ENCODE data around the gene GTF3C1.
A peak's percentile ranks its signal among the peaks of the same experiment; 100 is the strongest.
"Not testable (repeated sequence)": the region's sequence is repeated elsewhere in the genome, so short reads cannot be mapped to it uniquely, and the experiment has no call there.

The GTF3C1 gene

DNA sequence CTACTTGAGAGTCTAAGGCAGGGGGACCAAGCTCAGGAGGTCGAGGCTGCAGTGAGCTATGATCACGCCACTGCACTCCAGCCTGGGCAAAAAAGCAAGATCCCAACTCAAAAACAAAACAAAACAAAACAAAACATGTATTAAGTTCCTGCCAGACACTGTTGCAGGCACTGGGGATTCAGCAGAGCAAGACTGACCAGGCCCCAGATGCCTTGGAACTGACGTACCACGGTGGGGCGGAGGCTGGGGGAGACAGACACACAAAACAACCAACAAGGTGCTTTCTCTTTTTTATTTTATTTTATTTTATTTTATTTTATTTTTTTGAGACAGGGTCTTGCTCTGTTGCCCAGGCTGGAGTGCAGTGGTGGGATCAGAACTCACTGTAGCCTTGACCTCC is 114.6 kb downstream of the GTF3C1 start:
- not testable (repeated sequence) for DNase-seq (ENCODE audit: low spot score in 2 of 2); H3K4me3 Mint-ChIP-seq; H3K27me3 Mint-ChIP-seq; ATAC-seq (replicated peaks; ENCODE audit: extremely low read depth, poor library complexity, severe bottlenecking); H3K9me3 Mint-ChIP-seq
- Mint-ChIP-seq H3K27ac (ENCODE audit: low read depth) (peak overlapping the region; percentile 81), H3K36me3 (ENCODE audit: insufficient read depth) (peaks cover 77% of the 10 kb centered on the region), H3K4me1 (peaks cover 26% of the 10 kb centered on the region)

DNA sequence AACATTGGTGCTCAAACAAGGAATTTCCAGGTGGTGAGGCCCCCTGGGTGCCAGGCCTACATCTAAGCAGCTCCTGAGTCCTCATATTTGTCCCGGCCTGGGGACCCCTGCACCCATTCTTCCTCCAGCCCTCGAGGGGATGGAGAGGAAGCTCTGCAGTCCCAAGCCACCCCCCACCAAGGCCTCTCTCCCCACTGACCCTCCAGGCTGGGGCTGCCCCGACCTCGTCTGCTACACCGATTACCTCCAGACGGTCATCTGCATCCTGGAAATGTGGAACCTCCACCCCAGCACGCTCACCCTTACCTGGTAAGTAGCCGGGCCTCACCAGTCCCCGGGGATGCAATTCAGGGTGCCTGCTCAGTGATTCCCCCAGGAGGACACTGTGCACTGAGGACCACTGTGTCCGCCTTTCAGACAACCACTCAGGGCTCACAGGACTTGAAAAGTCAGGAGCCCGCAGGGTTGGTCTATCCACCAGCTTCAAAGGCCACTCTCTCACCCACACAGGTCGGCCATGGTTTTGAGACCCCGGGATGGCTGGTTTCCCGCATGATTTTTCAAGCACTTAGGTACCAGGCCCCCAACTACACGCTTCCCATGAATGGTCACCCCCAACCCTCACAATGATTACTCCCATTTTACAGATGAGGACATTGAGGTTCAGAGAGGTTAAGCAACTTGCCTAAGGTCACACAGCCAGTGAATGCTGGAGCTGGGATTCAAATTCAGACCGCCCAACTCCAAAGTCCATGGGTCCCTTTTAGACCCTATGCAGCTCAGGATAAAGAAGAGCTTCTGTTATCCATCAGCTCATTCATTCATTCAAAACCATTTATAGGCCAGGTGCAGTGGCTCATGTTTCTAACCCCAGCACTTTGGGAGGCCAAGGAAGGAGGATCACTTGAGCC is 115.3 kb downstream of the GTF3C1 start:
- Mint-ChIP-seq H3K9me3 (no peaks in the 10 kb centered on the region), H3K27ac (ENCODE audit: low read depth) (peak overlapping the region; percentile 81), H3K27me3 (no peaks in the 10 kb centered on the region), H3K4me3 (no peak overlapping the region), H3K36me3 (ENCODE audit: insufficient read depth) (peaks cover 75% of the 10 kb centered on the region), H3K4me1 (peaks cover 26% of the 10 kb centered on the region)
- ATAC-seq (replicated peaks; ENCODE audit: extremely low read depth, poor library complexity, severe bottlenecking) (no peak), DNase-seq (ENCODE audit: low spot score in 2 of 2) (peak; percentile 6 to 8)

DNA sequence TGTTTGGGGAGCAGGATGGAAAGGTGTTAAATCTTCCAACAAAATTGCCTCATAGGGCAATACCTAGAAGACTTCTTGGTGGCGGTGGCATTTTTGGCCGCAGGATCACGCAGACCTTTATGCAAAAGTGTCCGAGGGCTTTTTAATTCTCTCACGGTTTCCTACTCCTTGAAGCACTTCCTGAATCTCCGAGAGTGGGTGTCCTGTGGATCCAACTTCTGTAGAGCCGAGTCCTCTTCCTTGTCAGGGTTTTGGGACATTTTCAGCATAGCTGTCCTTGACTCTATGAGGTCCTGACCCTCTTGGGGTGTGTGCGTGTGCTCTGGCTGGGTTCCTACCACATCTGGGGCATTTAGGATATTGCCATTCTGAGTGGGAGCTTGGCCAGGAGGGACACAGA is 116.1 kb downstream of the GTF3C1 start:
- no peaks in the 10 kb centered on the region for H3K9me3 Mint-ChIP-seq
- peaks cover 26% of the 10 kb centered on the region for H3K4me1 Mint-ChIP-seq
- peak overlapping the region; percentile 81 for H3K27ac Mint-ChIP-seq (ENCODE audit: low read depth)
- peaks cover 70% of the 10 kb centered on the region for H3K36me3 Mint-ChIP-seq (ENCODE audit: insufficient read depth)
- ATAC-seq (replicated peaks; ENCODE audit: extremely low read depth, poor library complexity, severe bottlenecking) (no peak), DNase-seq (ENCODE audit: low spot score in 2 of 2) (peak; percentile 5 to 6)
- no peaks in the 10 kb centered on the region for H3K27me3 Mint-ChIP-seq
- H3K4me3 Mint-ChIP-seq: no peak overlapping the region

DNA sequence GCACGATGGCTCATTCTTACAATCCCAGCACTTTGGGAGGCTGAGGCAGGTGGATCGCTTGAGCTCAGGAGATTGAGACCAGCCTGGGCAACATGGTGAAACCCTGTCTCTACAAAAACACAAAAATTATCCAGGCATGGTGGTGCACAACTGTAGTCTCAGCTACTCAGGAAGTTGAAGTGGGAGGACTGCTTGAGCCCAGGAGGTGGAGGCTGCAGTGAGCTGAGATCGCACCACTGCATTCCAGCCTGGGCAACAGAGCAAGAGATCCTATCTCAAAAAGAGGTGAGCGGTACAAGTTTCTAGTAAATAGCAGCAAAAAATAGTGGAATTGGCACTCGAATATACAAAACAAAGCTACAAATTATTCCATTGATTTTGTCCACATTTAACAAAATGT is 116.5 kb downstream of the GTF3C1 start:
- Mint-ChIP-seq H3K4me1 (peaks cover 26% of the 10 kb centered on the region), H3K27ac (ENCODE audit: low read depth) (peak overlapping the region; percentile 75), H3K36me3 (ENCODE audit: insufficient read depth) (peaks cover 66% of the 10 kb centered on the region)
- not testable (repeated sequence) for H3K27me3 Mint-ChIP-seq; ATAC-seq (replicated peaks; ENCODE audit: extremely low read depth, poor library complexity, severe bottlenecking); H3K4me3 Mint-ChIP-seq; H3K9me3 Mint-ChIP-seq
- DNase-seq (ENCODE audit: low spot score in 2 of 2): peak in 1 of 2 donors; percentile 2

DNA sequence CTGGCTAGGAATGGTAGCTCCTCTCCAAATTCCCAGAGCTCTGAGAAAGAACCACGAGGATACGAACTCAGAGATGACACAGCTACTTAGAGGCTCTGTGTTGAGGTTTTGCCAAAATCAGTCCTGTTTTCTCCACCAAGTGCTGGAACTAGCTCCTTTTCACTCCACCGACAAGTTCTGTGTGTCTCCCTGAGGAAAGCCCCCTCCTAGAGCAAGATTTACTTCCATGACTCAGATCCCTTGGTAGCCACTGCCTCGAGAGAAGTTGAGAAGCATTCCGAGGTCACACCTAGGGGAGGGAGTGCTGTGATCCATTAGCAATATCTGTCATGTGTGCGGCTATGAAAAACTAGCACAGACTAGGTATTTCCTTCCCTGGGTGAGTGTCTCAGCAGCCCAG is 117.2 kb downstream of the GTF3C1 start:
- Mint-ChIP-seq H3K36me3 (ENCODE audit: insufficient read depth) (peaks cover 60% of the 10 kb centered on the region), H3K9me3 (no peaks in the 10 kb centered on the region), H3K27me3 (no peaks in the 10 kb centered on the region), H3K27ac (ENCODE audit: low read depth) (peak overlapping the region; percentile 75), H3K4me3 (no peak overlapping the region), H3K4me1 (peaks cover 26% of the 10 kb centered on the region)
- DNase-seq (ENCODE audit: low spot score in 2 of 2) (no peak), ATAC-seq (replicated peaks; ENCODE audit: extremely low read depth, poor library complexity, severe bottlenecking) (no peak)

DNA sequence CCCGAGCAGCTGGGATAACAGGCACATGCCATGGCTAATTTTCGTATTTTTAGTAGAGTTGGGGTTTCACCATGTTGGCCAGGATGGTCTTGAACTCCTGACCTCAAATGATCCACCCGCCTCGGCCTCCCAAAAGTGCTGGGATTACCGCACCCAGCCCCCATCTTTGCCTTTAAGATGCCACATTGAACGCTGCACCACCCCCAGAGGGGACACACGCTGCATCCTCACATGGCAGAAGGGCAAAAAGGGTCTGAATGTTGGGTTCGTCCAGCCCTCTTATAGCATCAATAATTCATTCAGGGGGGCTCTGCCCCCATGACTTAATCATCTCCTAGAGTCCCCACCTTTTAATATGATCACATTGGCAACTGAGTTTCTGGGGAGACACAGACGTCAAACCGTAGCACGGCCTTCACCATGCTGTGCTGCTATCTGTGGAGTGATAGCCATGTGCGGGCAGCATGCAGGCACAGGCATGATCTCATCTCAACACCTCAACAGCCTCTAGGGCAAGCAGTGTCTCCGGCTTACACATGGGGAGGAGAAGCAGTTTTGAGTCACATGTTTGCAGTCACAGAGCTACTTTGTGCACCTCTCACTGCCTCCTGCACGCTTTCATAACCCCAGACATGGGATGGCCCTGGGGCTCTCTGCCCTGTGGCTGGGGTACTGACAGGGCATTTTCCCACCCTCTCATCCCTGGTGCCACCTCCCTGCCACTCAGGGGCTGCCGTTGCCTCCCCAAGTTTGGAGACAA is 117.8 kb downstream of the GTF3C1 start:
- Mint-ChIP-seq H3K27ac (ENCODE audit: low read depth) (peak overlapping the region; percentile 75), H3K4me1 (peaks cover 29% of the 10 kb centered on the region), H3K27me3 (no peaks in the 10 kb centered on the region), H3K9me3 (no peaks in the 10 kb centered on the region), H3K36me3 (ENCODE audit: insufficient read depth) (peaks cover 56% of the 10 kb centered on the region), H3K4me3 (no peak overlapping the region)
- ATAC-seq (replicated peaks; ENCODE audit: extremely low read depth, poor library complexity, severe bottlenecking) (no peak), DNase-seq (ENCODE audit: low spot score in 2 of 2) (peak; percentile 5 to 12)

DNA sequence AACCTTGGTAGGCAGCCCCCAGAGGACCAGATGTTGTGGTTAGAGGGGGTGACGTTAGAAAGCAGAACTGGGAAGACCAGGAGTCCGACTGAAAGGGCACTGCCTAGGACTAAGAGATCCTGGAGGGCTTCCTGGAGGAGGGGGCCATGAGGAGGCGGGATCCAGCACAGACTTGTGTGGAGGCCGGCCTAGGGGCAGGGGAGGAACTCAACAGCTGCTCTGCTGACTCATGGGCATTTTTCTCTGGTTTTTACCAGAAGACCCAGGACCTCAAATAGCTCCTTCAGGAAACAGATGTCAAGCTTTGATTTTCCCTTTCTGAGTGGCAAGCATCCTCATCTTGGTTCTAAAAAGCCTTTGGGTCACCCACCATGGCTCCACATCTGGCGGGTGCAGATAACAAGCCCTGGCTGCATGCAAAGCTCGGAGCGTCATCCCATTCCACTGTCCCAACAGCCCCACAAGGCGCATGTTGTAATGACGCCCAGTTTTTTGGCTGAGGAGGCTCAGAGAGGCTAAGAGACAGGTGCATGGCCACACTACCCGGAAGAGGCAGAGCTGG is 118.7 kb downstream of the GTF3C1 start:
- ATAC-seq (replicated peaks; ENCODE audit: extremely low read depth, poor library complexity, severe bottlenecking) (no peak), DNase-seq (ENCODE audit: low spot score in 2 of 2) (peak; percentile 7 to 8)
- no peaks in the 10 kb centered on the region for H3K9me3 Mint-ChIP-seq
- H3K4me3 Mint-ChIP-seq: no peak overlapping the region
- no peak overlapping the region for H3K27ac Mint-ChIP-seq (ENCODE audit: low read depth)
- H3K27me3 Mint-ChIP-seq: no peaks in the 10 kb centered on the region
- peaks cover 52% of the 10 kb centered on the region for H3K36me3 Mint-ChIP-seq (ENCODE audit: insufficient read depth)
- H3K4me1 Mint-ChIP-seq: peaks cover 34% of the 10 kb centered on the region

DNA sequence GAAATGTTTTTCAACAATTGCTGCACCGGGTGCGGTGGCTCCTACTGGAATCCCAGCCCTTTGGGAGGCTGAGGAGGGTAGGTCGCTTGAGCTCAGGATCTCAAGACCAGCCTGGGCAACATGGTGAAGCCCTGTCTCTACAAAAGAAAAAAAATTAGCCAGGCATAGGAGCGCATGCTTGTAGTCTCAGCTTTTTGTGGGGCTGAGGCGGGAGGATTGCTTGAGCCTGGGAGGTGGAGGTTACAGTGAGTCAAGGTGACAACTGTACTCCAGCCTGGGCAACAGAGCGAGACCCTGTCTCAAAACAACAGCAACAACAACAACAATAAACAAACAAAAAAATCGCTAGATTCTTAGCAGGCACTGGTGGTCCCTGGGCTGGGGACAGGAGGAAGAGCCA is 119.2 kb downstream of the GTF3C1 start:
- ATAC-seq (replicated peaks; ENCODE audit: extremely low read depth, poor library complexity, severe bottlenecking): no peak
- Mint-ChIP-seq H3K36me3 (ENCODE audit: insufficient read depth) (peaks cover 48% of the 10 kb centered on the region), H3K27me3 (no peaks in the 10 kb centered on the region)

DNA sequence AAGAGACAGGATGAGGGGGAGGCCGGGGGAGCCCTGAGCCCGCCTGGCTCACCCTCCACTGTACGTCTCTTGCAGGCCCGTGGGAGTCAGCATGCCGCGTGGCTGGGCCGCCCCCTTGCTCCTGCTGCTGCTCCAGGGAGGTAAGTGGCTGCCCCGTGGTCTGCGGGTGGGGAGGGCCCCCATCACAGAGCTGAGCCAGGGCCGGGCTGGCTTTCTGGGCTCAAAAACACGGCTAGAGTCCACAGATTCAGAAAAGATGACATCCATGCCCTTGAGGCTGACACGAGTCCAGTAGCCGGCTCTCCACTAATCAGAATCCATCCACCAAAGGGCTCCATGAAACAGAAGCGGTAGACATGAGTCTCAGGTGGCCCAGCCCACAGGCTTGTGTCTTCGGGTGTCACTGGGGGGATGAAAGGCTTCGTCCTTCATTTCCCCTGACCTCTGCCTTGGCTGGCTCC is 119.7 kb downstream of the GTF3C1 start:
- Mint-ChIP-seq H3K27me3 (no peaks in the 10 kb centered on the region), H3K9me3 (no peaks in the 10 kb centered on the region), H3K36me3 (ENCODE audit: insufficient read depth) (peaks cover 45% of the 10 kb centered on the region), H3K4me1 (peaks cover 38% of the 10 kb centered on the region), H3K27ac (ENCODE audit: low read depth) (peak overlapping the region; percentile 44), H3K4me3 (no peak overlapping the region)
- DNase-seq (ENCODE audit: low spot score in 2 of 2) (peak in 1 of 2 donors; percentile 12), ATAC-seq (replicated peaks; ENCODE audit: extremely low read depth, poor library complexity, severe bottlenecking) (no peak)

More for the DNA sequence above, 119.2 kb downstream of the GTF3C1 start:
- Mint-ChIP-seq H3K4me3 (no peak overlapping the region), H3K27ac (ENCODE audit: low read depth) (peak overlapping the region; percentile 44), H3K4me1 (peaks cover 34% of the 10 kb centered on the region), H3K9me3 (no peaks in the 10 kb centered on the region)
- DNase-seq (ENCODE audit: low spot score in 2 of 2): no peak

DNA sequence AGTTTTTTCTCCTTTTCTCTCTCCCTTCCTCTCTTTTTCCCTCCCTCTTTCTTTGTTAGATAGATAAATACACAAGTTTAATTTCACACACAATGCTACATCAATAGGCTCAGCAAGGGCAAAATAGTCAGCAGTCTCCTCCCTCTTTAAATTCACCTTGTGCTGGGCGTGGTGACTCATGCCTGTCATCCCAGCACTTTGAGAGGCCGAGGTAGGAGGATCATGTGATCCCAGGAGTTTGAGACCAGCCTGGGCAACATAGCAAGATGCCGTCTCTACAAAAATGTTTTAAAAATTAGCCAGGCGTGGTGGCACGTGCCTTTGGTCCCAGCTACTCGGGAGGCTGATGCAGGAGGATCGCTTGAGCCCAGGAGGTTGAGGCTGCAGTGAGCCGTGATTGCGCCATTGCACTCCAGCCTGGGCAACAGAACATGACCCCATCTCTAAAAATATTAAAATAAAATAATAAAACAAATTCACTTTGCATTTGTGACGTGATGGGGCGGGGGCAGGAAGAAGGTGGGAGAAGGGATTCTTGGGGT is 120.3 kb downstream of the GTF3C1 start:
- Mint-ChIP-seq H3K4me1 (peaks cover 44% of the 10 kb centered on the region), H3K27me3 (no peaks in the 10 kb centered on the region), H3K4me3 (no peak overlapping the region), H3K27ac (ENCODE audit: low read depth) (peak overlapping the region; percentile 44), H3K9me3 (no peaks in the 10 kb centered on the region), H3K36me3 (ENCODE audit: insufficient read depth) (peaks cover 45% of the 10 kb centered on the region)
- DNase-seq (ENCODE audit: low spot score in 2 of 2) (peak in 1 of 2 donors; percentile 2), ATAC-seq (replicated peaks; ENCODE audit: extremely low read depth, poor library complexity, severe bottlenecking) (no peak)

DNA sequence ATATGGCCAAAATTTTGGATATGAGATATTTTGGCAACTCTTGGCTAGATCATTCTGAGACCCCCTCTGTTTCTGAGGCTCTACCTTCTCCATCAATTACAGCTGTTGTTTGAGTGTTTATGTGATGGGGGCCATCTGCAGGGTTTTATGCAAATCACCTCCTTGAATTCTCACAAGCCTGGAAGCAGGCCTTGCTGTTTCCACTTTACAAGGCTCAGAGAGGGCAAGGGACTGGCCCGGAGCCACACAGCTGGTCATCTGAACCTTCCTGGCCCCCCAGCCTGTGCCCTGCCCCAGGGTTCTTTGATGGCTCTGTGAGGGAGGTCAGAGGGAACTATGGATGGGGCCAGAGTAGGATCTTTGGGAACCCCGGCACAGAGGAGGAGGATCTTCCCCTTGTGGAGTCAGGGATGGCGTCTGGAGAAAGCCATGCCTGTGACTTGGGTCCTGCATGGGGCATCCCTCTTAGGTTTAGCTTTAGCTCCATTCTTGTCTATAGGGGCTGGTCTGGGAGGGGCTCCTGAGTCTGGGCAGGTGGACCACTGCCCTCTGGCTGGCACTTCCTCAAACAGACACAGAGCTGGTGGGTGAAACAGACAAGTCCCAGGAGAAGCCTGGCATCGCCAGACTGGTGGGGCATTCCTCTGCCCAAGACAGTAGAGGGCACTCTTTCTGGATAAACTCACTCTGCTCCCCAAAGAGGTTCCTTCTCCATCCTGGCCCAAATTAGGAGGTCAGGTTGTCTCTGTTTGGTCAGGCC is 121.5 kb downstream of the GTF3C1 start:
- no peak for ATAC-seq (replicated peaks; ENCODE audit: extremely low read depth, poor library complexity, severe bottlenecking)
- Mint-ChIP-seq H3K36me3 (ENCODE audit: insufficient read depth) (peaks cover 48% of the 10 kb centered on the region), H3K4me1 (peaks cover 49% of the 10 kb centered on the region), H3K4me3 (no peak overlapping the region), H3K27ac (ENCODE audit: low read depth) (peak overlapping the region; percentile 49), H3K9me3 (no peaks in the 10 kb centered on the region), H3K27me3 (no peaks in the 10 kb centered on the region)
- DNase-seq (ENCODE audit: low spot score in 2 of 2): peak in 1 of 2 donors; percentile 9

DNA sequence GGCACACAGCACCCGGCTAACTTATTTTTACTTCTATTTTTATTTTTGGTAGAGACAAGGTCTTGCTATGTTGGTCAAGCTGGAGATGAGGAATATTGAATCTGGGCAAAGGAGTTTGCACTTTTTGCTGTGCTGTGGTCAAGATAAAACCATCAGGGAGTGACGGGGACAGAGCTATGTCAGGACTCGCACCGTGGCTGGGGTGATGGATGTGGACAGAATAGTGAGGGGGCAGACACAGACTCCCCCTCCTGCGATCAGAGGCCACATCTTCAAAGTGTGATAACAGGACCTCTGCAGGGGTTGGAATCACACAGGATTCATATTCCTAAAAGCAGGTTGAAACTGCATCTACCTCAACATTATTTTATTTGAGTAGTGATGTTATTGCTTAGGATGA is 122.2 kb downstream of the GTF3C1 start:
- H3K27me3 Mint-ChIP-seq: no peaks in the 10 kb centered on the region
- H3K9me3 Mint-ChIP-seq: peaks cover under 1% of the 10 kb centered on the region
- H3K27ac Mint-ChIP-seq (ENCODE audit: low read depth): peak overlapping the region; percentile 77
- H3K4me1 Mint-ChIP-seq: peaks cover 43% of the 10 kb centered on the region
- DNase-seq (ENCODE audit: low spot score in 2 of 2) (peak in 1 of 2 donors; percentile 4), ATAC-seq (replicated peaks; ENCODE audit: extremely low read depth, poor library complexity, severe bottlenecking) (no peak)
- H3K4me3 Mint-ChIP-seq: no peak overlapping the region
- peaks cover 42% of the 10 kb centered on the region for H3K36me3 Mint-ChIP-seq (ENCODE audit: insufficient read depth)
